ENCODE data around the gene FRA10AC1.

Gene FRA10AC1

GRCh38 chr10:93702210-93703001 lies at the start of gene FRA10AC1:
Gene FRA10AC1 (minus strand): TSS chr10:93702592. CDS start chr10:93700106, 2,486 bp downstream.
- peak; percentile 85 to 87 for DNase-seq

DNA sequence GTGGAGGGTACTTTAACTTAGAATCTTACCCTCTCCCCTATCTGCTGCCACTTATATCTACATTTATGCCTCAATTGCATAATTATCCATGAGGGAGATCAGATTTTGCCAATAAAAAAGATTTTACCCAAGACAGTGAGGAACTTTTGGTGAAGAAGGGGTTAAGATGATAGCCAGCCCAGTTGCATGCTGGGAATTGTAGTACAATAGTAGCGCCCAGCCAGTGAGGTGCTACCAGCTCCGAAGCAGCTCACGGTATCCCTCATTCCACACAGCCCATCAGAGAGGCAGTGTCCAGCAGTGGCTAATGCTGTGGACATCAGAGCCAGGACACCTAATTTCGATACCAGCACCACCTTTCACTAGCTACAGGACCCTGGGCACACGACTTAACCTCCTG lies 49.4 kb upstream of the FRA10AC1 start:
- peak in 1 of 2 experiments; percentile 18 for DNase-seq

DNA sequence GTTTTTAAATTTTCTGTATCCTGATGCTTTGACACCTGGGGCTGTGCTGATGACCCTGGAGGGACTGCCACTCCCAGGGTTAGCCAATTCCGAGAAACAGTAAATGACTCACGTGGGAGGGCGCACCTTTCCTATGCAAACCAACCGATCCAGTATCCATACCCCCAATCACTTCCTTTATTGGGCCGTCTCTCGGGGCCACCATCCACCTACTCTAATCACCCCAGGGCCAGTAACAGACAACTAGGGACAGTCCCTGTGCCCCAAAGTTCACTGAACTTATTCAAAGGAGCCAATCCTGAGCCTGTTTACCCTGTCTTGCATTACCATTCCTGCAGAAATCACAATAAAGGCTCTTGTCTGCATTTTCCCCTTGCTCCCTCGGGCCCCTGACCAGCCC lies 48.7 kb upstream of the FRA10AC1 start:
- no peak for DNase-seq

- DNase-seq: peak; percentile 6
Measured at GRCh38 chr10:93749218-93749799, 46.9 kb upstream of the FRA10AC1 start.

DNA sequence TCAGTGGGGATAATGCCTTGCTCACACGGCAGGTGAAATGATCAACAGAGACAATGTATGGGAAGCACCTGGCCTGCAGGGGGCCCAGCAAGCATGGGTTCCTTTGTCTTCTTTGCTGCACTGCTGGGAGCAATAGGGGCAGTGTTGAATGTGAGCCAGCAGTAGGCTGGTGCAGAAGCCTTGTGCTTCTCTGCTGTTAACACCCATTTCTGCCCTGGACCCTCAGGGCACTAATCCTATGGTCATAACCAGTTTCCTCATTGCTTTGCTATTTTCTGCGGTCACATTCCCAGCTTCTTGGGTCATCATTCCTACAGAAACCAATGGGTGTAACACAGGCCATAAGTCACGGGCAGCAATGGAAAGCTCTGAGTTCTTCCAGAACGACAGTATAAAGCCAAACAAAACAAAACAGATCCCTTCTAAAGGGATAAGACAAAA lies 44.5 kb upstream of the FRA10AC1 start:
- DNase-seq: peak; percentile 22 to 58

DNA sequence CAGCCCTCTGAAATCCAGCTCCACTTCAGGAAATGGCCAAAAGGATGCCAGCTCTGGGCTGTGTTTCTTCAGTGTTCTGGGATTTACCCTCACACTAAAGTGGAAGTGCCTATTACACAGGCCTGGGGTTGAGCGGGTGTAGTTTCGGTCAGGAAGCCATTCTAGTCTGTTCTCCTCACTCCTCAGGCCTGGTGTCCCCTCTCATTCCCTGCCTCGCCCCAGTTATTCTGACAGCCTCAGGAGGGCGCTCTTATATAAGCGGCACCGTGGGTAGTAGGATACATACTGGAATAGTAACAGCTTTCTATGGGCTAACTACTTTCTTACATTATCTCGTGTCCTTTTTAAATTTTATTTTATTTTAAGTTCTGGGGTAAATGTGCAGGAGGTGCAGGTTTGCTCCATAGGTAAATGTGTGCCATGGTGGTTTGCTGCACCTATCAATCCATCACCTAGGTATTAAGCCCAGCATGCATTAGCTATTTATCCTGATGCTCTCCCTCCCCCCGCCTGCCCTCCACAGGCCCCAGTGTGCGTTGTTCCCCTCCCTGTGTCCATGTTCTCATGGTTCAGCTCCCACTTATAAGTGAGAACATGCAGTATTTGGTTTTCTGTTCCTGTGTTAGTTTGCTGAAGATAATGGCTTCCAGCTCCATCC lies 43.1 kb upstream of the FRA10AC1 start:
- peak in 1 of 2 experiments; percentile 24 for DNase-seq

- no peak for DNase-seq
Measured at GRCh38 chr10:93742633-93743349, 40.4 kb upstream of the FRA10AC1 start.

- no peak for DNase-seq
Measured at GRCh38 chr10:93741367-93741766, 39.0 kb upstream of the FRA10AC1 start.

GRCh38 chr10:93726024-93726423 lies 23.6 kb upstream of the FRA10AC1 start:
- DNase-seq: no peak

- no peak for DNase-seq
Measured at GRCh38 chr10:93723153-93723552, 20.8 kb upstream of the FRA10AC1 start.

- no peak for DNase-seq
Measured at GRCh38 chr10:93722550-93722949, 20.2 kb upstream of the FRA10AC1 start.

GRCh38 chr10:93719901-93720300 lies 17.5 kb upstream of the FRA10AC1 start:
- no peak for DNase-seq

- no peak for DNase-seq
Measured at GRCh38 chr10:93718937-93719725, 16.7 kb upstream of the FRA10AC1 start.

GRCh38 chr10:93716766-93717165 lies 14.4 kb upstream of the FRA10AC1 start:
- no peak for DNase-seq

- no peak for DNase-seq
Measured at GRCh38 chr10:93715345-93715744, 13.0 kb upstream of the FRA10AC1 start.

DNA sequence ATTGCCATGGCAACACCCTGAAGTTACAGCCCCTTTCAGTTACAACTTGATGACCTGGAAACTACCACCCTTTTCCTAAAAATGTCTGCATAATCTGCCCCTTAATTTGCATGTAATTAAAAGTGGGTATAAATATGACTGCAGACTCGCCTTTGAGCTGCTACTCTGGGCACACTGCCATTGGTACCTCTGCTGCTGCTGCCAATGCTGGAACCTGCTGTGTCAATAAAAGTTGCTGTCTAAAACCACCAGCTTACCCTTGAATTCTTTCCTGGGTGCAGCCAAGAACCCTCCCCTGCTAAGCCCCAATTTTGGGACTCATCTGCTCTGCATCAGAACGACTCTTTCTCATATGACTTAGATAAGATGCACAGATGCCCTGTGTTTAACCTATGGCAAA lies 10.2 kb upstream of the FRA10AC1 start:
- DNase-seq: no peak

DNA sequence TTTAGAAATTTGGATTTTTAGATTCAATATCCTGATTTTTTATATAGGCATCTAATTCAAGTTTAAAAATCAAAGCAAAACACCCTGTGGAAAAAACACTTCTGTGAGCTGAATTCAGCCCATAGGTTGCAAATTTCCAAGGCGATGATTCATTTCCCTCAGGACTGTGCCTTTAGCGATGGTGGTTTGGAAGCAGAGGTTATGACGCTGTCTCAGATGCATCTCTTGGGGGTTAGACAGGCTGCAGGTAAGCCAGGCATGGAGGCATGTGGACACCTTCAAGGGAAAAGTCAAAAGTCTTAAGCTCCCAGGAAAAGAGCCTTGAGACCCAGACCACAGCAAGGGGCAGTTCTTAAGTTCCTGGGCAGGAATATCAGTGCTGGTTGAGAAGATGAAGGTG lies 9.5 kb upstream of the FRA10AC1 start:
- DNase-seq: no peak

- DNase-seq: no peak
Measured at GRCh38 chr10:93710333-93710909, 8.0 kb upstream of the FRA10AC1 start.

- no peak for DNase-seq
Measured at GRCh38 chr10:93707623-93708022, 5.2 kb upstream of the FRA10AC1 start.

GRCh38 chr10:93704451-93704850 lies 2.1 kb upstream of the FRA10AC1 start:
- DNase-seq: no peak

- DNase-seq: no peak
Measured at GRCh38 chr10:93703841-93704240, 1.4 kb upstream of the FRA10AC1 start.

DNA sequence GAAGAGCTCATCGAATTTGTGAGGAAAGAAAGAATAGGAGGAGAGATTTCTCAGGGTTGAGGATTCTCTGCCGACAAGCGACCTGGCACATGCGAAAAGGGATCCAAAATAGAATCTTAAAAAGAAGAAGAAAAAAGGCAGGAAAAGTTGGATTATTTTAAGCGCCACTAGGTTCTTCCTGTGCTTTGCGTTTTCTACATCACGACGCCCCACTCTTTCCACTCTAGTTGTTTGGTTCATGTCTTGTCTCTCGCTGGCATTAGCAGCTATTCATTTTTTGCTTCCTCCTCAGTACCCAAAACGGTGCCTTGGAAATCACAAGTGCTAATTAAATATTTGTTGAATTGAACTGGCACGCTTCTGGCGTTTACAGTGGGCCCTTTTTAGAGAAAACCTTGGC lies 674 bp upstream of the FRA10AC1 start:
- DNase-seq: peak in 1 of 2 experiments; percentile 21

Measured in NCI-H526 (cell line).